GM19099 (cell line): ENCODE data around the gene DCLRE1B.
A peak's percentile ranks its signal among the peaks of the same experiment; 100 is the strongest.

ENCODE experiments used
- POLR2A ChIP-seq: IDR thresholded peaks from 3 replicates; pipeline ENCODE4 v1.6.1; 2011; ENCODE audit warnings: low read depth; ENCODE audit not compliant: insufficient read length; ENCODE audit errors: extremely low read depth

Gene DCLRE1B

DNA sequence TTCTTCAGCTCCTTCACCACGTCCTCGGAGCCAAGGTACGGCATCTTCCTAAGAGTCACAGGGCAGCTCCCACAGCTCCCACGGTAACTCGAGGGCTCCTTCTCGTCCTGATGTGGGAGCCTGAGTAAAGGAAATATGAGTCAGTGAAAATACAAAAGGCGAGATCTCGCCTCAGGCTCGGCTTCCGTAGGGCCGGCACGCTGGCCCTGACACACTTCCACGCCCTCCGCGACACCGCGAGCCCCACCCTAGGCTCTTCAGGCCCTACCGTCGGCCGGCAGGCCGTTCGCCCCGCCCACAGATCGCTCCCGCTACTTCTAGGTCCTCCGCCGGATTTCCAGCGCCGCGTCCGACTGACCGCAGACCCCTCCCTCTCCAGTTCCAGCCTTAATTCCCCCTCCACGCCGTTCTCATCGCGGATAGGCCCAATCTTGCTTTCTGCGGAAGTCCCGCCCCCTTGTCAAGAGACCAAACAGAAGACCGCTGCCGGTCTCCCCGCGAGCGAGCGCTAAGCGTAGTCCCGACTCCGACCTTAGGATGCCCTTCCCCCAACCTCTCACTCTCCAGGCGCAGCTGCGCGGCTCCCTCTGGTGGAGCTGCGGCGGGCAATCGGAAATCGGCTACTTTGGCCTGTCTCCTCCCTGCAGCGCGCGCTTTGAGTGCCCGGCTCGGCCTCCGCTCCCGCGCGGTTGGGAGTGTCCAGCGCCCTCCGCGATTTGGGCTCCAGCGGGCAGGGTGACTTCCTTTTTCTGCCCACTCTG is at the start of gene DCLRE1B, which contains the start of gene AP4B1:
Gene DCLRE1B (plus strand): TSS at position 653 of the 761 bp plus-strand sequence. CDS start 261 bp downstream, outside the sequence.
Gene AP4B1 (minus strand): TSS at position 126 of the 761 bp plus-strand sequence. CDS start 82 bp downstream, at position 44.
- peak; percentile 89 for TF ChIP-seq POLR2A

DNA sequence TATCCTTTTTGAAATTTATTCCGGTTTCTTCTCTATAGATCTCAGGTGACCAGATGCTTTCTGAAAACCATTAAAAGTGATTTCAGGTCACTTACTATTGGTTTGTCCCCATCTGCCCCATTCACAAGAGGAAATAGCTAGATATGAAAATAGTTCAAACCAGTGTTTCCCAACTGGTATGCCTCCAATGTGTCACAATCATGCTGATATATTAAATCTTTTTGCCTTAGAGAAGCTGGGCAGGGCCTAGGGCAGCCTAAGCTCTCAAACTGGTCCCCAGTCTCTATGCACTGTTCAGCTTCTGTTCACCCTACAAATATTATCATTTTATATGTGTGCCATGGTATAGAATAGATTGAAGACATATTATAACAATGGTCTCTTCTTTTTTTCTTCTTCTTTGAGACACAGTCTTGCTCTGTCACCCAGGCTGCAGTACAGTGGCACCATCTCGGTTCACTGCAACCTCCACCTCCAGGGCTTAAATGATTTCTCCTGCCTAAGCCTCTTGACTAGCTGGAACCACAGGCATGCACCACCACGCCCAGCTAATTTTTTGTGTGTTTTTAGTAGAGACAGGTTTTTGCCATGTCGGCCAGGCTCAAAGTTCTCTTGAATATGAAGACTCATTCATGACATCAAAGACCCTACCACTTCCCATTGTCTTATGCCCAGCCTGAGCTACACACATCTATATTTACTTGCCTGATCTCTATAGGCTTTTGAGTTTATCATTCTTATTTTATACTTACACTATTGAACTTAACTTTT is 49.3 kb upstream of the DCLRE1B start:
- no peak for TF ChIP-seq POLR2A

DNA sequence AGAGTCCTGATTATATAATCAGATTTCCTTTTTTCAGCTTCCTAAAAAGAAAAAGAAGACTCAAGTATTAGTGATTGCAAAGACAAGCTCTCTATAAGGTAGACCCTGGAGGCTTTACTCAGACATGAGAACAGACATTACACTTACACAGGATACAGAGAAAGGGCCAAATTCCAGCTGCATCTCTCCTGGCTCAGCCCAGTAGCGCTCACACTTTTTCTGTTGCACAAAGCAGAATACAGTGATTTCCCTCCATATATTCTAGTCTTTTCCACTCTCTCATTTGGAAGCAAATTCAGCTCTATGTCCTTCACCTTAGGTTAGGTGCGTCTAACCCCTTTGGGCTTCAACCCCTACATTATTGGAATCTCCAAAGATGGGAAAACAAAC is 48.7 kb upstream of the DCLRE1B start:
- TF ChIP-seq POLR2A, result no peak

DNA sequence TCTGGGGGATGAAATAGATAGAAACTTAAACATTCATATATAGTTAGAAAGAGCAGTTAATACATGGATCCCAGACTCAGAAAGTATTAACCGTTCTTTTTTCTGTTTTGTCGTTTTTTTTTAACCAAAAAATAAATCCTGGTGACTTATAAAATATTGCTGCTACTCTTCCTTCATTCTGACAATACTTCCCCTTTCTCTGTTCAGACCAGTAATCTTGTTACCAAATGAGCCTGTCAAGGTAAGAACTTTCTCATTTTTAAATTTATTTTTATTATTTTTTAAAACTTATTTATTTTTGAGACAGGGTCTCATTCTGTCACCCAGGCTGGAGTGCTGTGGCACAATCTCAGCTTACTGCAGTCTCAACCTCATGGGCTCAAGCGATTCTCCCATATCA is 47.4 kb upstream of the DCLRE1B start:
- TF ChIP-seq POLR2A, result no peak

DNA sequence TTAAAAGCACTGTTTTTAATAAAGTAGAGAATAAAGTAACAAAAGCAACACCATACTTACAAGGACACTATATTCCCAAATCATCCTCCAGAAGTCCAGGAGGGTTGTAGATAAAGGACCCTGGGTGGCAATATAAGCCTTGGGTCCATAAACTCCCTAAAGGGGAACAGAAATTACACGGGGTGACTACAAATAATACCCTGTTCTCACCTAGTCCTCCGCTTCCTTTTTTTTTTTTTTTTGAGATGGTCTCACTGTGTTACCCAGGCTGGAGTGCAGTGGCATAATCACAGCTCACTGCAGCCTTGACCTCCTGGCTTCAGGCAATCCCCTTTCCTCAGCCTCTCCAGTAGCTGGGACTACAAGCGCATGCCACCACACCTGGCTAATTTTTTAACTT is 46.7 kb upstream of the DCLRE1B start:
- TF ChIP-seq POLR2A, result no peak

DNA sequence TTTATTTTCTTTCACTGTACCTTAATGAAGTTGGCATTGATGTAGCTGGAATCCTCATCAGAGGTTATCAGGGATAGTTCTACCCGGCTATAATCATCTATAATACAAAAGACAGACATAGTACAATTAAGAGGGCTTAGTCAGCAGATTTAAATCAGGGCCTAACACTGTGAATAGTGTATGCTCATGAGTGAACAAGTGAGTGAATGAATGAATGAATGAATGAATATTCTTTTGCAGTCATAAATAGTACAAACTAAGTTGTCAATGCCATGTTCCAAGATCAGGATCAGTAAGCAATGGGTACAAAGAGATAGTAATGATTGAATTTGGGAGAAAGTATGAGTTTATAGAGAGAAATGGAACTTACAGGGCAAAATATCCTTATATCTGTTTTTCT is 46.1 kb upstream of the DCLRE1B start:
- TF ChIP-seq POLR2A, result no peak

DNA sequence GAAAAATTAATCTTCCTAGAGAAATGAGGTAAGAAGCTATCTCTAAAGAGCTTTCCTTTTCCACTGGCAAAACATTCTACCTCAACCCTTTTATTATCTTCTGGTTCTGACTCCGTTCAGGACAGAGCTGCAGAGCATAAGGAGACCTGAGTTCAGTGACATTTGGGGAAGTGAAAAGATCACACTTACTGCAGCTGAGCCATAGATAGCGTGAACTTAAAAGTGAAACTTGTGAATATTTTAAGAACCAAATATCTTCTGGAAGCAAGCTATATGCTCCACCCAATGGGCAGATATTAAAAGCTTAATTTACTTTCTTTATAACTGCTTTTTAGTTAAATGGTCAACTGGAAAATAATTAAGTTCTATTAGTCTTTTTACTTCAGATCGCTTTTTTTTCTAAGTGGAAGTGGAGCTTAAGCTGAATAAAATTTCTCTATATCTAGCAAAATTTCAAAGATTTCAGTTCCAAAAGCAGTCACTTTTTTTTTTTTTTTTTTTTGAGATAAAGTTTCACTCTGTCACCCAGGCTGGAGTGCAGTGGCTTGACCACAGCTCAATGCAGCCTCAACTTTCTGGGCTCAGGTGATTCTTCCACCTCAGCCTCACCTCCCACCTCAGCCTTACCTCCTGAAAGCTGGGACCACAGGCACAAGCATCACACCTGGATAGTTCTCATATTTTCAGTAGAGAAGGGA is 45.5 kb upstream of the DCLRE1B start:
- TF ChIP-seq POLR2A, result no peak

DNA sequence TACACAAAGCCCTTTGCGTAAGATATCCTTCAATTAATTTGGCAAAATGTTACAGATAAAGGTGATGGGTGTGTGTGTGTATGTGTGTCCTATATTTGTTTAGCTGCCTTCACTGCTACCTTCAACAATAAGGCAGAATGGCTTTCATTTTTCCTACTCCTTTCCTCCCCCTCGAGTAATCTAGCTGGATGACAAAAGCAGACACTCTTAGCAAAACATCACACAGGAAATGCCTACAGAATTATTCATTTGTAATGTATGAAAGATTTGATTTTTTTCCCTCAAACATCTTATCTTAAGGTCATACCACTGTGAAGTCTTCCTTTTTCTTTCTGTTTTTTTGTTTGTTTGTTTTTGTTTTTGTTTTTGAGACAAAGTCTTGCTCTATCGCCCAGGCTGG is 44.2 kb upstream of the DCLRE1B start:
- no peak for TF ChIP-seq POLR2A

DNA sequence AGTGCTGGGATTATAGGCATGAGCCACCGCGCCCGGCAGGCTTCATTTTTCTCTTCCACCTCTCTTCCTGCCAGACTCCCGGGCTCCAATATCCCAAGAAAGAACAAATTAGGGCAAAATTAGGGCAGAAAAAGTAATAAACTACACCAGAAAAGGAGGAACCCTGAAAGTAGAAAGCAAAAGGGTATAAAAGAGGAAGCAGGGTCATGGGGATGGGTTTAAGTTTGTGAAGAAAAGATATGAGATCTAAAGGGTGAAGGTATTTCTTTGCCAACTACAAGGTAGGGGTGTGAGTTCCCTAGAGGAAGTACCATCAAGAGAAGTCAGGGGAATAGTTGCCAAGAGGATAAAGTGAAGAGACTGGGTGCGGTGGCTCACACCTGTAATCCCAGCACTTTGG is 43.5 kb upstream of the DCLRE1B start:
- no peak for TF ChIP-seq POLR2A

DNA sequence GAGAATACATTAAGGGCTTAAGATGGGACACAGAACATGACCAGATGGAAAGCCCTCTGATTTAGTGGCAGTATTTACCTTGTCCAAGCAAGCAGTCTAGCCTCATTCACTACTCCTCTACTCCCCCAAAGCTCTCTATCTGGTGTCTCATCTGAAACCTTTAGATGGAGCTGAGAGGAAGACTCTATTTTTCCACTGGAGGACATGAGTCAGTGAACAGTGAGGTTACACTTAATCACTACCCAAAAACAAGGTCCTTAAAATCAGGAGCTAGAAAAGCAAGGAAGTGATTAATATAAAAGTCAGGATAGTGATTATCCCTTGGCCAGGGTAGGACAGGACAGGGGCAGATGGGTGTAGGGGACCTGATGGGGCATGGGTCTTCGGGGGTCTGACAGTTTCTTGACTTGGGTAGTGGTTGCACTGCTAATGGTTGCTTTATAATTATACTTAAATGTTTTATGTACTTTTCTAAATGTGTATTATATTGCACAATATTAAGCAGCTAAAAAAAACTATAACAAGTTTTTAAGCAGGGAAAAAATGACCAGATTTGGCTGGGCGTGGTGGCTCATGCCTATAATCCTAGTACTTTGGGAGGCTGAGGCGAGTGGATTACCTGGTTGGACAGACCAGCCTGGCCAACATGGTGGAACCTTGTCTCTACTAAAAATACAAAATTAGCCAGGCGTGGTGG is 36.6 kb upstream of the DCLRE1B start:
- TF ChIP-seq POLR2A, result no peak

DNA sequence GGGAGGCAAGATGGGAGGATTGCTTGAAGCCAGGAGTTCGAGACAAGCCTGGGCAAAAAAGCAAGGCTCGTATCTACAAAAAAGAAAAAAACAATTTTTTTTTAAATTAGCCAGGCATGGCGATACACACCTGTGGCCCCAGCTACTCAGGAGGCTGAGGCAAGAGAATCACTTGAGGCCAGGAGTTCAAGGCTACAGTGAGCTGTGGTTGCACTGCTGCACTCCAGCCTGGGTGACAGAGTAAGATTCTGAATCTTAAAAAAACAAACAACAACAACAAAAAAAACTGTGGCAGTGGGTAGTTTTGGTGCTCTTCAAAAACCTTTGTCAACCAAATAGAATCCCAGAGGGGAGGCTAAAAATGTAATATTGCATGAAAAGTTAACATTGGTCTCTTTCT is 34.3 kb upstream of the DCLRE1B start:
- TF ChIP-seq POLR2A, result no peak

DNA sequence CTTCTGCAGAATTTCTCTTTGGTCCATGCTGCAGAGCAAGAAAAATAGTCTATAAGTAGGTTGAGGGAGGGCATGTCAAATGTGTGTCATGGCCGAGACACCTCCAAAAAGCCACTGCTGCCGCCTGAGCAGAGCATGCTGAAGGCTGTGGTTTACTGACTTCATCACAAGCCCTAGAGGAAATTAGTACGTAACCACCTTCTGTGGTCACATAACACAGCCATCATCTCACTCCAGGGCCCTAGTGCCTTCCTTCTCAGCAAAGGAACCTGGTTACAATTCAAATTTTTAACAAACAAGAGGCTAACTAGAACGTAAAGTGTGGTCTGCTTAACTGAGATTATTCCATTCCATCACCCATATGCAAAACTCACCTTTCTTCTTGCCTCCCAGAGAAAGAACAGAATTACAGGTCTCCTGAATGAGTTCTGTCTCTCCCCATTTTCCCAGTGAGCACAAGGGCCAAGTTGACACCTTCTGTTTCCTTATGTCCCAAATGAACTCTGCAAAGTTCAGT is 33.5 kb upstream of the DCLRE1B start, which contains the start of gene PTPN22:
Gene PTPN22 (minus strand): TSS at position 116 of the 517 bp plus-strand sequence.
- peak; percentile 89 for TF ChIP-seq POLR2A

DNA sequence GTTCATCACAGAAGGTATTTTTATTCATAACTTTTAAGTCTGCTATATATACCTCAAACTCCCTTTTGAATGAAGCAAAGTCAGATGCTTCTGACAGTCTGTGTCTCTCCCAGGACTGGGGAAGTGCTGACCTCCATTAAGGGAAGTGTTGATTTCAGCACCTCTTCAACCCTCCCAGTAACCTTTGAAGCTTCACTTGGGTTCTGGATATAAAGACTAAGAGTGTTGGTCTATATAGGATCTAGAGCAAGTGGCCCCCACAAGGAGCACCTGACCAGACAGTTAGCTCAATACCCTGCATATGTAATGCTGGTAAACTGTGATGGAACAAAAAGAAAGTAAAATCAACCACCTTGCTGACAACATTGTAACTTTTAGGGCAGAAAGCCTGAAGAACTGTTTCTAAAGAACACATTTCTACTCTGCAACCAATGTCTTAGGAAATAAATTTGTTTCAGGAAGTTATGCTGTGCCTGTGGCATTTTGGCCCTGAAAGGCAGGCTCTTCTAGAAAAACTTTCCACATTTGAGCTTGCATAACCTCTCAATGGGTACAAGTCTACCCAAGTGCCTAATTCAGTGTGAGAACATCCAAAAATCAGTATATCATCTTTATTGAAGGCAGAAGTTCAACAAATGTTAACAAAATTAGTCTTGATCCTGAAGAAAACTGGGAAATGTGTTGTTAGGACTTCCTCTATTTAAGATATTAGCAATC is 32.7 kb upstream of the DCLRE1B start:
- no peak for TF ChIP-seq POLR2A

DNA sequence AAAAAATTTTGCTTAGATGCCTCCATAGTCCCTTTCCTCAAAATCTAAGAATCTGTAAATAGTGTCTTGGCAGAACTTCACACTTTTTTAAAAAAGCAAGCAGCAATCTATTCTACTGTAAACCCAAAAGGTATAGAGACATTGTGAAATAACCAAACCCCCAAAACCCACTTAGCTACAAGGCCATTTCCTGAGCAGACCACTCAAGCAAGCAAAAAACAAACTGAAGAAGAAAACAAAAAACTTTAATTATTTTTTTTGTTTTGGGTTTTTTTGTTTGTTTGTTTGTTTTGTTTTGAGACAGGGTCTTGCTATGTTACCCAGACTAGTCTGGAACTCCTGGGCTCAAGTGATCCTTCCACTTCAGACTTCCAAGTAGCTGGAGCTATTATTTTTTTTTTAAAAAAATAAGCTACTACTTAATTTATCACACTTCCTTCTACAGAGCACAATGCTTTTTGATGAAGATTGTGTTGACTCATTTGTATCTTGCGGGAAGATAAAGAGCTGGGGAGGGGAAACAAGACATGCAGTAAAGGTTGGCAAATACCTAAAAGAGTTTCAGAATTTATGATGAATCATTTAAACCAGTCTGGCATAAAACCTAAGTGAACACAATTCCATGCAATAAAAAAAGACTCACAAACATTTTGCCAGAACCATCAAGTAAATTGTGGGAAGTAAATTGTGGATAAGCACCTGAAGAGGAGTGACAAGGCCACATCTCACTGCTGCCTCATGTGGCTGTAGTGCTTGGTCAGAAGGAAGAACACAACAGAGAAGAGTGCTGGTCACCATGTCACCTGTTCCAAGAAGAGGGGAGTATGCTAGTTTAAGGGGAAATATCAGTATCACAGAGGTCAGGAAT is 30.9 kb upstream of the DCLRE1B start:
- no peak for TF ChIP-seq POLR2A

DNA sequence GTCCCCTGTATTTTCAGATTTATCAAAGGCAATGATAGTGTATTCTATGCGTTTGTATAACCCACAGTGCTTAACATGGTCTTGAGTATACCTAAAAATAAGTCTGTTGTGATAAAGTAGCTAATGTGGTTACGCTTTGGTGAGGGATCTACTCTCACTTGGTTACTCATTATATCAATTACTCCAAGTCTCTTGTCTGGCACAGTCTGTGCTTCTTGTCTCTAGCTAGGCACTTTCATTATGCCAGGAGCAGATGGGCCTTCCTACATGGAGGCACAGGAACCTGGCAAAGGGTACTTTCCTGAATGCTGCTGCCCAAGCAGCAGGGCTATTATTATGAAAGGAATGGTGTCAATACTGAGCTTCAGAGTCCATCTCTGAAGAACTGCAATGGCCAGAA is 29.4 kb upstream of the DCLRE1B start:
- no peak for TF ChIP-seq POLR2A
